GM12878 (cell line): ENCODE results near the gene BBS10.

Experiments used
- ATF7 ChIP-seq: fragments of 450-650 bp; IDR thresholded peaks from 2 replicates; pipeline ENCODE4 v1.6.1; 2016; ENCODE audit warnings: low read depth, mild to moderate bottlenecking
- BHLHE40 ChIP-seq, 2 experiments: fragments of 450-650 bp in 1 of 2; IDR thresholded peaks; 2 replicates each; pipeline ENCODE4 v1.6.1; 2011 to 2017; ENCODE audit warnings: low read depth in 2 of 2, borderline replicate concordance in 1 of 2, improper control_type of control experiment in 1 of 2, low read length in 1 of 2, mild to moderate bottlenecking in 1 of 2
- CTCF ChIP-seq, 3 experiments: IDR thresholded peaks in 2 of 3; conservative IDR thresholded peaks in 1 of 3; 2 replicates each; pipeline ENCODE4 v1.5.1; 2011; ENCODE audit warnings: low read depth in 3 of 3, low read length in 3 of 3, mild to moderate bottlenecking in 3 of 3, control low read depth in 2 of 3, moderate library complexity in 2 of 3, inconsistent platforms in 1 of 3, mixed read lengths in 1 of 3; ENCODE audit not compliant: control insufficient read depth in 2 of 3, insufficient read depth in 1 of 3; ENCODE audit errors: extremely low read depth in 1 of 3
- FOXM1 ChIP-seq: IDR thresholded peaks from 2 replicates; pipeline ENCODE4 v1.6.1; 2012; ENCODE audit warnings: low read depth, mild to moderate bottlenecking, inconsistent platforms, low read length, moderate library complexity
- JUND ChIP-seq: IDR thresholded peaks from 2 replicates; pipeline ENCODE4 v1.6.1; 2012; ENCODE audit warnings: low read depth, mild to moderate bottlenecking, low read length, improper control_type of control experiment, moderate library complexity
- MAX ChIP-seq: IDR thresholded peaks from 2 replicates; pipeline ENCODE4 v1.6.1; 2012; ENCODE audit warnings: low read depth, low read length, improper control_type of control experiment
- POLR2A ChIP-seq: IDR thresholded peaks from 2 replicates; pipeline ENCODE4 v1.6.1; 2011; ENCODE audit warnings: low read depth, mild to moderate bottlenecking, low read length
- POLR2AphosphoS5 ChIP-seq: IDR thresholded peaks from 2 replicates; pipeline ENCODE4 v1.6.1; 2011; ENCODE audit warnings: mild to moderate bottlenecking, low read length, inconsistent platforms
- RAD21 ChIP-seq: IDR thresholded peaks from 2 replicates; pipeline ENCODE4 v1.6.1; 2011; ENCODE audit warnings: mild to moderate bottlenecking, low read depth, low read length, moderate library complexity; ENCODE audit not compliant: insufficient read depth
- ZBTB33 ChIP-seq: fragments of 450-650 bp; IDR thresholded peaks from 2 replicates; pipeline ENCODE4 v1.6.1; 2017; ENCODE audit warnings: mild to moderate bottlenecking
- ZNF274 ChIP-seq: IDR thresholded peaks from one replicate; pipeline ENCODE4 v1.8.0; 2011; ENCODE audit not compliant: insufficient read length, insufficient read depth

- TF ChIP-seq CTCF (IDR thresholded peaks at IDR 0.05 in 2 of 3, conservative IDR thresholded peaks at IDR 0.05 in 1 of 3; ENCODE audit: control insufficient read depth in 2 of 3, extremely low read depth in 1 of 3, insufficient read depth in 1 of 3, low read depth in 3 of 3, low read length in 3 of 3) (no peak), ATF7 (no peak), FOXM1 (no peak), POLR2AphosphoS5 (no peak), ZNF274 (no peak), MAX (no peak), POLR2A (no peak), JUND (no peak), BHLHE40 (IDR thresholded peaks at IDR 0.05; ENCODE audit: borderline replicate concordance in 1 of 2, low read depth in 2 of 2, low read length in 1 of 2) (no peak), ZBTB33 (no peak), RAD21 (no peak)
Measured at GRCh38 chr12:76341436-76342030, 6.7 kb downstream of the BBS10 start.
